Stimulated activated CD4-positive, alpha-beta T cell treated with anti-CD3 and anti-CD28 coated beads, Interleukin-2, amount 100 ng/mL, for 4 hours (primary cell): ENCODE data around the gene EHD3.
"Not testable (repeated sequence)": the region's sequence is repeated elsewhere in the genome, so short reads cannot be mapped to it uniquely, and the experiment has no call there.

Source experiments
- DNase-seq: peaks from one replicate; pipeline ENCODE4 v3.0.0-alpha.2; 2020; ENCODE audit warnings: low read depth

The EHD3 gene

GRCh38 chr2:31256611-31257382, 22.8 kb downstream of the EHD3 start:
- DNase-seq, result no peak

GRCh38 chr2:31258351-31258750, 24.4 kb downstream of the EHD3 start:
- no peak for DNase-seq

GRCh38 chr2:31259075-31259474, 25.1 kb downstream of the EHD3 start:
- DNase-seq, result no peak

DNA sequence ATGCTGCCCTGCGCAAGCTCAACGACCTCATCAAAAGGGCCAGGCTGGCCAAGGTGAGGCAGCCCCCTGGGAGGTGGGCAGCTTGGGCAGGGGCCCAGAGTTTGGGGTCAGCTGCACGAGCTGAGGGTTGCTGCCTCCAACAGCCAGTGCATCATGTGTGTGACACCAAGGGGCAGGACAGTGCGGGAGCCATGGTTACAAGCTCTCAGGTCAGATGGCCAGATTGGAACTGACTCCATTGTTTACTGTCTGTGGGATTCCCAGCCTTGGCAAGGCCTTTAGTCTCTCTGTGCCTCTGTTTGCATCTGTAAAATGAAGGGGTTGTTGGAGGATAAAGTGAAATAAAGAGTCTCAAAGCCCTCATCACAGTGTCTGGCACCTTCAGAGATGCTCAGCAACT, 26.9 kb downstream of the EHD3 start:
- DNase-seq, result no peak

GRCh38 chr2:31263636-31264190, 29.8 kb downstream of the EHD3 start:
- DNase-seq, result no peak

DNA sequence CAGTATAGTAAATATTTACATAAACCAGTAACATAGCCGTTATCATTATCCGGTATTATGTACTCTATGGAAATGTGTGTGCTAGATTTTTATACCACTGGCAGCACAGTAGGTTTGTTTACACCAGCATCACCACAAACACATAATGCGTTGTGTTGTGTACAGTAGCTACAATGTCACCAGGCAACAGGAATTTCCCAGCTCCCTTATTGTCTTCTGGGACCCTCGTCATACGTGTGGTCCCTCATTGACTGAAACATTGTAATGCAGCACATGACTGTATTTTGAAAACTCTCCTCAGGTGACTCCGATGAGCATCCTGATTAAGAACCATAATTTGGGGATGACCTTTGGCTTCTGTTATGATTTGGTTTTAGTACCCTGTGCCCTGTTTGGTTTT, 31.3 kb downstream of the EHD3 start:
- no peak for DNase-seq

GRCh38 chr2:31266804-31267203, 32.9 kb downstream of the EHD3 start:
- no peak for DNase-seq

GRCh38 chr2:31267437-31268120, 33.6 kb downstream of the EHD3 start:
- DNase-seq, result no peak

DNA sequence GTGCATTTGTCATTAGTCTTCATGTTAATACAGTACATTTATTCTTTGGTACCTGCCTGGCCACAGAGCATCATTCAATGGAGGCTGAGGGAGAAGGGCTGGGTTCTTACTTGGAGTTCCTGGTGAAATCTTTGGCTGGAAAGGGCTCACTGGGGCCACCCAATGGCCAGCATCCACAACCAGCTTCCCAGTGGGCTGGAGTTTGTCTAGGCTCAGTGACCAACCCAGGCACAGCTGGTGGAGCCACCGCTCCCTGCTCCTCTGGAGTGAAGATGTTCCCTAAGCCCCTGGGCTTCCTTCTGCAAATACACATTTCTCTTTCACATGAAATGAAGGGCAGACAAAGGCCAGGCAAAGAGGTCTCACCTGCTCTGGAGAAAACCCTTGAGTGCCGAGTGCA, 34.4 kb downstream of the EHD3 start:
- no peak for DNase-seq

DNA sequence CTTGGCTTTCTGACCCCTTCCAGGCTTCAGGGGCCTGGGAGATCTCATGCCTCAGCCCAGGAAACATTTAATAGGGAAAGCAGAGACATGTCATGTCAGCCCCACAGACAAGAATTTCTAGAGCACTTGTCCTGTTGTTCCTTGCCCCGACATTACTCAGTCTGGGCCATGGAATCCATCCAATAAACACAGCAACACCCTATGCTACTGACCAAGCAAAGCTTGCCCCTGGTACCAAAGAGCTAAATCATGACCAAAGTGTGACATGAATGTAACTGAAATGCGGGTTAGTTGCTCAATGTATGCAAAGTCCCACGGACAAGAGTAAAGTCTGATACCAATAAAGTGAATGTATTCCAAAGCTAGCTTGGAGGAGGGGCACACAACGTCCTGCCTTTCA, 35.1 kb downstream of the EHD3 start:
- no peak for DNase-seq

GRCh38 chr2:31270131-31270530, 36.2 kb downstream of the EHD3 start:
- DNase-seq, result no peak

DNA sequence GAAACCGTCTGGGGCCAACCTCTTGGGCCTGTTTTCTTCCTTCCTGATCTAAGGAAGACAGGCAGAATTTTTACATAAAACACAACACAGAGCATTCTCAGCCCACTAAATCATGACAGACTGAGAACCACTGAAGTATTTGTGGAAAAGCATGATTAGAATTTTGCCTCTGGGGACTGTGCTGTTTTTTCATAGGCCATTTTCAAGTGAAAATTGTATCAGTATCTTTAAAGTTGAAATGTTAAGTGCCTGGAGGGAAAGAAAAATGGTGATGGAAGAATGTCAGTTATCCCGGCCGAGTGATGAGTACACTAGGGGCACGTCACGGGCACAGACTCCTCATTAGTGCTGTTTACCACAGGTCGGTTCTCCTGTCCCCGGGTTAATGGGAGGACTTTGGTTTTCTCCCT, 36.9 kb downstream of the EHD3 start:
- DNase-seq, result no peak

DNA sequence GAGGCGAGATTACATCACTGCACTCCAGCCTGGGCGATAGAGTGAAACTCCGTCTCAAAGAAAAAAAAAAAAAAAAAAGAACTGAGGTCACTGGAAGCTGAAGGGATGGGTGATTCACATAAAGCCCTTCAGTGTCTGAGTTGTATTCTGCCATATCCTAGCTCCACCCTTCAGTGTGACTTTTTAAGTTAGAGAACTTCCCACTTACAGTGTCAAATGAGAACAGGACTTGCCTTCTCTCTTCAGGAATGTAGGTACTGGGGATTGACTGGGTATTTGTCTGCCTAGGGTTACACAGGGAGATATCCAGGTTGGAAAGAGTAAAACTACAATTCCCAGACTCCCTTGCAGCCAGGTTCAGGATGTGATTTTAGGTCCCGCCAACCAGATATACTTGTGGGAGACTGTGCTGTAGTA, 37.9 kb downstream of the EHD3 start:
- DNase-seq, result no peak

GRCh38 chr2:31274401-31275075, 40.6 kb downstream of the EHD3 start:
- no peak for DNase-seq

GRCh38 chr2:31275976-31276375, 42.0 kb downstream of the EHD3 start:
- DNase-seq, result no peak

DNA sequence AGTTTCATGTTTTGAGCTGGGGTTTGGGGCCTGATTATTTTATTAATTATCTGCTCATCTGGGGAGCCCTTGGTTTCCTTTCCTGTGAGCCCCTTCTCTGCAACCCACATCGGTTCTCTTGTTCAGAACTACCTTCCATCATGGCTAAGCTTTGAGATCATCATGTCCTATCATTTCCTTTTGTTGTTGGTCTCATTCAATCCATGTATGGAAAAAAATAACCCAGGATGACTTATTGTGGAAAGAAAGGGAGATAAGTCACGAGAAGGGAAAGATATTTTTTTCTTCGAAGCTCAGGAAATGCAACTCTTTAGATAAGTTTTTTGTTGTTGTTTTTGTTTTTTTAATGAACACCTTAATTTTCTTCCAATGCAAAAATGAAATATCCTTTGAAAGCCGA, 43.7 kb downstream of the EHD3 start:
- DNase-seq, result no peak

DNA sequence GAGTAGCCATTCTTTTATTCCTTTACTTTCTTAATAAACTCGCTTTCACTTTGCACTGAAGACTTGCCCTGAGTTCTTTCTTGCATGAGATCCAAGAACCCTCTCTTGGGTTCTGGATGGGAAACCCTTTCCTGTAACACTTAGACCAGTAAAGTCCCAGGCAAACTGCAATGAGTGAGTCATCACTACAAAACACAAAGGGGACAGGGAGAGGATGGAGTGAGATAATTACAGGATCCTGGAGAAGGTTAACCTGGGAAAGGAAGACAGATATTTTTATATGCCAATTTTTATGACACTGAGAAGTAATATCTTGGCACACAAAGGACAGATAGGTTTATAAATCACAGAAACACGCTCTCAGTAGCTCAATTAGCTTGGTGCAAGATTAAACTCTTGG, 48.7 kb downstream of the EHD3 start:
- DNase-seq, result no peak

- not testable (repeated sequence) for DNase-seq
These were observed 49.4 kb downstream of the EHD3 start for GRCh38 chr2:31283193-31283919.

- no peak for DNase-seq
These were observed 50.2 kb downstream of the EHD3 start for GRCh38 chr2:31284107-31284506.

DNA sequence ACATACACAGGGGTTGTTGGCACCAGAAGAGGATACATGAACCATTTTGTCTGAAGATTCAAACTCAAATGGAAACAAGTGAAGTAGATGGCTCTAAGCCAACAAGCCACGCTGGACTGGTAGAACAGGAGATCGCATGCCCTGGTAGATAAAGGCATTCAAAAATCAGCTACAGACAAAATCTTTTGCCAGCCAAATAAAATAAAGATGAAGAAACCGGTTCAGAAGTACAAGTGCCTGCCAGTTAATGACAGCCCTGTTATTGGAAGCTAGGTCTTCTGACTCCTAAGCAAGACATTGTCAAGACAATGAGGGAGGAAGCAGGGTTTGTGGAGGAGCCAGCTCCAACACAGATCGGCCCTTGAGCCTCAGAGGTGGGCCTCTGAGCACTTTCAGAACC, 52.3 kb downstream of the EHD3 start:
- DNase-seq, result no peak

DNA sequence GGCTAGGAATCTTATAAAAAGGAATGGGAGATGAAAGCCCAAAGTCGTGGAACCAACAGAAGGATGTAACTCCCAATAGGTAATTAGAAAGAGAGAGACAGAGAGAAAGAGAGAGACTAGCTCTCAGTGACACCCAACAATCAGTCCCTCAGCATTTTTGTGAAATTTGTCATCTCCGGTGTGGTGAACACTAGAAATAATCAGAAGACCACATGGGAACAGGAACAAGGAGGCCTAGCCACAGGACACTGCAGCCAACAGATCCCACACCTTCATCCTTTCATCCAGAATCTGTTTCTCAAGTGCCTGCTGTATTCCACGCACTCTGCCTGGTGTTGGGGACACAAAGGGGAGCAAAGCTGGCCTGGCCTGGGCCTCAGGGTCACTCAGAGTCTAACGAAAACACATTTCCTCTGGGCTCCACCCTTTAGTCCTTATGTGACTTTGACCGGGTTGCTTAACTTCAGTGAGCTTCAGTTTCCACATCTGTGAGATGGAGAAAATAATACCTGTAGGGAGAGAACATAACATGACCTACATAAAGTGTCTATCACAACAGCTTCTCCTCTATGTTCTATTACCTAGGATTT, 53.1 kb downstream of the EHD3 start:
- DNase-seq, result no peak

DNA sequence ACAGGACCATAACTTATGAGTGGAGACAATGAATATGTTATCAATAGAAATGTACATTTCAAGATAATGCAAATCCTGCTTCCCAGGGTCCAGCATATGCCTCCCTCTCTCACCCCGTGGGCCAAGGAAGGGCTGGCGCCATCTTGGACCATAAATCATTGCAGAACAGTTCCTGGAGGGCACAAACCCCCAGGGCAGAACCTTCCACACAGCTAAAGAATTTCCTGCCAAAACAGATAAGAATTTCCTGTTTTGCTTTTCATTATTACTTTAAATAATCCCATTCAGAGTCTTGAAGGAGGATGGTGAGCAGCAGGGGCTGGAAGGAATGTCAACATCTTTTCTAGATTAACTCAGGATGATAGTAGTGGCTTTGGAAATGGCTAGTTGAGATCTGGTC, 53.7 kb downstream of the EHD3 start:
- DNase-seq, result no peak
